PC-9 (cell line): ENCODE results near the gene HBG1. TPM values are rescaled to one million over a fixed set of nuclear protein-coding genes. Genes with fewer than 3 reads are reported as not detected.

Source experiments
- BruUV-seq: library from RNA; stranded (reverse); fragments of 400-500 nt; replicated peaks from 2 replicates; lab custom pipeline; 2021; lab: Mats Ljungman, UMichigan
- CTCF ChIA-PET: fragments of 300-600 bp; sonication (Branson Sonifier 250); formaldehyde crosslinking; loops from one replicate; lab custom pipeline; 2022; ENCODE audit warnings: antibody characterized with exemption; lab: Charles Lee
- POLR2A ChIA-PET: fragments of 300-600 bp; sonication (Branson Sonifier 250); formaldehyde crosslinking; loops from one replicate; lab custom pipeline; 2022; ENCODE audit warnings: antibody characterized with exemption; ENCODE audit not compliant: unreplicated experiment; lab: Charles Lee
- DNase-seq, 2 experiments: peaks; one replicate each; pipeline versions ENCODE4 v3.0.0 to v3.0.0-alpha.2; 2015 to 2022; ENCODE audit warnings: mixed read lengths in 1 of 2
- H2AFZ ChIP-seq: fragments of 200-600 bp; sonication (generic); 2 replicates; pipeline ENCODE4 v1.8.1; 2017; ENCODE audit warnings: antibody characterized with exemption
- H3F3A ChIP-seq: fragments of 200-600 bp; sonication (generic); 2 replicates; pipeline ENCODE4 v1.8.1; 2017; ENCODE audit warnings: antibody characterized with exemption, mild to moderate bottlenecking, low read depth; ENCODE audit not compliant: insufficient read depth
- H3K27ac ChIP-seq: fragments of 200-600 bp; sonication (generic); 2 replicates; pipeline ENCODE4 v1.6.1; 2016; ENCODE audit warnings: mixed run types
- H3K27me3 ChIP-seq: fragments of 200-600 bp; sonication (generic); 2 replicates; pipeline ENCODE4 v1.6.1; 2016; ENCODE audit warnings: low read depth, mixed run types; ENCODE audit not compliant: insufficient read depth
- H3K36me3 ChIP-seq: fragments of 200-600 bp; sonication (generic); 2 replicates; pipeline ENCODE4 v1.6.1; 2016; ENCODE audit warnings: low read depth, mixed run types
- H3K4me1 ChIP-seq: fragments of 200-600 bp; sonication (generic); replicated peaks from 2 replicates; pipeline ENCODE4 v1.6.1; 2016; ENCODE audit warnings: mixed run types; ENCODE audit not compliant: insufficient read depth
- H3K4me2 ChIP-seq: fragments of 200-600 bp; sonication (generic); 2 replicates; pipeline ENCODE4 v1.6.1; 2017; ENCODE audit warnings: mixed run types
- H3K4me3 ChIP-seq: fragments of 200-600 bp; sonication (generic); 2 replicates; pipeline ENCODE4 v1.6.1; 2016; ENCODE audit warnings: mixed run types
- H3K79me2 ChIP-seq: fragments of 200-600 bp; sonication (generic); 2 replicates; pipeline ENCODE4 v1.6.1; 2017; ENCODE audit warnings: low read depth, mixed run types
- H3K9me2 ChIP-seq: fragments of 200-600 bp; sonication (generic); 2 replicates; pipeline ENCODE4 v1.8.1; 2017; ENCODE audit warnings: mild to moderate bottlenecking; ENCODE audit not compliant: insufficient read depth
- H3K9me3 ChIP-seq: fragments of 200-600 bp; sonication (generic); 2 replicates; pipeline ENCODE4 v1.8.1; 2016; ENCODE audit warnings: low read depth; ENCODE audit not compliant: insufficient read depth
- H4K20me1 ChIP-seq: fragments of 200-600 bp; sonication (generic); 2 replicates; pipeline ENCODE4 v1.8.1; 2017; ENCODE audit not compliant: insufficient read depth
- EZH2 ChIP-seq: fragments of 200-600 bp; sonication (generic); IDR thresholded peaks from 2 replicates; pipeline ENCODE4 v1.8.0; 2017; ENCODE audit warnings: antibody characterized with exemption, low read depth
- intact Hi-C: fragments of 100-400 bp; cut with micrococcal nuclease; formaldehyde crosslinking; loops from one replicate; pipeline ENCODE4 v1.10.0; 2022; ENCODE audit not compliant: unreplicated experiment
- total RNA-seq: library from RNA; stranded (reverse); gene quantifications from 2 replicates; pipeline ENCODE4 v1.2.3, GENCODE V29; 2021
- TF ChIP-seq, protein P1 (sequence below): fragments of 200-600 bp; sonication (generic); conservative IDR thresholded peaks from 2 replicates; pipeline ENCODE4 v1.6.1; 2017; ENCODE audit warnings: mixed run types, antibody characterized with exemption, mild to moderate bottlenecking, moderate library complexity

The HBG1 gene
- total RNA-seq, 1 experiment from 2014 or later, result not detected

DNA sequence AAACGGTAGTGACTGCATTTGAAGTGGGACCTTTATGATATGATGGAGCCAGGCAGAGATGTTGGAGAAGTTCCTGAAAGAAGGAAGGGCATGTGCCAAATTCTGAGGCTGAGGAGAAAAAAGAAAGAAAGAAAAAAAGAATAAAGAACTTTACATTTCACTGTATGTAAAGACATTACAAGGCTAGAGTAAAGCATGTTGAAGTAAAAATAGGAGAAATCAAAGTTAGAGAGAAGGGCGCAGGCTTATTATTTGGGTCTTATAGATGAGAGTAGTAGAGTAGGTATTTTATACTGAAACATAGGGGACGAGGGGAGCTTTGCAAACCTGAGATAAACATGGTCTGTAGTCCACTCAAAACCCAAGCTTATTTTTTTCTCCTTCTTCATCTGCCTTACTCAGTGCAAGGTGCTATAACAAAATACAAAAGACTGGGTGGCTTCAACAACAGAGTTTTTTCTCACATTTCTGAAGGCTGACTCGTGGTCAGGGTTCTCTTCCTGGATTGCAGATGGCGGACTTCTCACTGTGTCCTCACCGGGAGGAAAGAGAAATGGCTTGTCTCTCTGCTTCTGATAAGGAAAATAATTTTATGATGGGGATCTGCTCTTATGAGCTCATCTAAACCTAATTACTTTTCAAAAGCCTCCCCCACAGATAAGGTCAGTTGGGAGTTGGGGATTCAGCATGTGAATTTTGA, 2.7 kb downstream of the HBG1 start:
- no peak overlapping the region for H2AFZ ChIP-seq
- intact Hi-C loops, result no loop called here
- CTCF ChIA-PET, result no interaction called here
- 0 out of 2 replicates have a peak, but pooled peaks cover 2% of the 10 kb centered on the region for H3K27me3 ChIP-seq
- POLR2A ChIA-PET, result no interaction called here
- H3K4me3 ChIP-seq, result no peak overlapping the region
- no peak overlapping the region for H3K27ac ChIP-seq
- H3K4me2 ChIP-seq, result no peak overlapping the region
- H4K20me1 ChIP-seq, result no peaks in the 10 kb centered on the region
- H3F3A ChIP-seq, result no peaks in the 10 kb centered on the region
- no peaks in the 10 kb centered on the region for H3K9me3 ChIP-seq
- no TSS peak for BruUV-seq
- no peaks in the 10 kb centered on the region for H3K79me2 ChIP-seq
- no peaks in the 10 kb centered on the region for H3K9me2 ChIP-seq
- no peaks in the 10 kb centered on the region for H3K36me3 ChIP-seq
- TF ChIP-seq, protein P1, sequence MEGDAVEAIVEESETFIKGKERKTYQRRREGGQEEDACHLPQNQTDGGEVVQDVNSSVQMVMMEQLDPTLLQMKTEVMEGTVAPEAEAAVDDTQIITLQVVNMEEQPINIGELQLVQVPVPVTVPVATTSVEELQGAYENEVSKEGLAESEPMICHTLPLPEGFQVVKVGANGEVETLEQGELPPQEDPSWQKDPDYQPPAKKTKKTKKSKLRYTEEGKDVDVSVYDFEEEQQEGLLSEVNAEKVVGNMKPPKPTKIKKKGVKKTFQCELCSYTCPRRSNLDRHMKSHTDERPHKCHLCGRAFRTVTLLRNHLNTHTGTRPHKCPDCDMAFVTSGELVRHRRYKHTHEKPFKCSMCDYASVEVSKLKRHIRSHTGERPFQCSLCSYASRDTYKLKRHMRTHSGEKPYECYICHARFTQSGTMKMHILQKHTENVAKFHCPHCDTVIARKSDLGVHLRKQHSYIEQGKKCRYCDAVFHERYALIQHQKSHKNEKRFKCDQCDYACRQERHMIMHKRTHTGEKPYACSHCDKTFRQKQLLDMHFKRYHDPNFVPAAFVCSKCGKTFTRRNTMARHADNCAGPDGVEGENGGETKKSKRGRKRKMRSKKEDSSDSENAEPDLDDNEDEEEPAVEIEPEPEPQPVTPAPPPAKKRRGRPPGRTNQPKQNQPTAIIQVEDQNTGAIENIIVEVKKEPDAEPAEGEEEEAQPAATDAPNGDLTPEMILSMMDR, result no peak
- no peaks in the 10 kb centered on the region for H3K4me1 ChIP-seq
- DNase-seq, result no peak

DNA sequence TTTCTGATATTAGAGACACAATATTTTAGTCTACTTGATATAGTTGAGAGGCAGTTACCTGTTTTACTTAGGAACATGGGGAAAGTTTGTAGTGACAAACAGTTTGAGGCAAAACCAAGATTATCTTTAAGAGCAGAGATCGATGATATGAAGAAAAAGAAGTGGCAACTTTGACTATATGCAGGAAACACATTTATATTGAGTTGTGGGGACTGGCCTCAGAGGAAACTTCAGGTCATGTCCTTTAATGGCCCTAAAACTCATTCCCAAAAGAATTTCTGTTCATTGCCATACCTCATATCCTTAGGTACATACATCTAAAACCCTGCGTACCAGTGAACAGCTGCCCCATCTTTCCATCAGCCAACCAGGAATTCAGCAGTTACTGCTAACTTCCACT, 4.5 kb downstream of the HBG1 start:
- Histone ChIP-seq H3K9me3 (no peaks in the 10 kb centered on the region), H3K4me2 (no peak overlapping the region), H2AFZ (no peak overlapping the region), H3K79me2 (no peaks in the 10 kb centered on the region), H3K9me2 (no peaks in the 10 kb centered on the region), H3K4me3 (no peak overlapping the region), H3K27me3 (no peaks in the 10 kb centered on the region), H3F3A (no peaks in the 10 kb centered on the region), H3K4me1 (no peaks in the 10 kb centered on the region), H3K27ac (no peak overlapping the region), H4K20me1 (no peaks in the 10 kb centered on the region), H3K36me3 (no peaks in the 10 kb centered on the region)
- CTCF ChIA-PET, result no interaction called here
- BruUV-seq, result no TSS peak
- POLR2A ChIA-PET, result no interaction called here
- TF ChIP-seq, protein P1, result no peak
- no peak for DNase-seq
- intact Hi-C loops, result no loop called here

DNA sequence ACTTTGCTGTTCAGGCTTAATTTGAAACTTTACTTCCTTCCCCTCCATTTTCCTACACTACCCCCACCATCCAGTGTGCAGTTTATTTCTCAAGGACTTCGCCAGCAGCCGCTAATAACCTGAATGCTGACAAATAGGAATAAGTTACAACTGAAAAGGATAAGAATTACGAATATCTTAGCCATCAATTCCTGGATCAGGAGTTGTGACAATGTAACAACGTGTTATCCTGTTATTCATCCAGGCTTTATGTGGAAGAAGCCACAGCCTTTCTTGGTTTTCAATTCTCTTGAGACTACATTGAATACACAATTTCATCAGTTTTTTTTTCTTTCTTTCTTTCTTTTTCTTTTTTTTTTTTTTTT, 5.9 kb downstream of the HBG1 start:
- Histone ChIP-seq H3K36me3 (no peaks in the 10 kb centered on the region), H3K27me3 (no peaks in the 10 kb centered on the region), H3K9me2 (no peaks in the 10 kb centered on the region), H3K4me1 (no peaks in the 10 kb centered on the region), H3K79me2 (no peaks in the 10 kb centered on the region), H3F3A (no peaks in the 10 kb centered on the region), H3K9me3 (no peaks in the 10 kb centered on the region), H4K20me1 (no peaks in the 10 kb centered on the region), H3K27ac (no peak overlapping the region), H3K4me2 (no peak overlapping the region), H2AFZ (no peak overlapping the region), H3K4me3 (no peak overlapping the region)
- intact Hi-C loops, result no loop called here
- ChIA-PET CTCF (no interaction called here), POLR2A (no interaction called here)
- DNase-seq, result no peak
- BruUV-seq, result no TSS peak
- TF ChIP-seq, protein P1, result no peak
- TF ChIP-seq EZH2, result no peak
